HL-60 (cell line): Measurements from ENCODE around the gene CHRNB1.

Source experiments
- CTCF ChIP-seq: IDR thresholded peaks from one replicate; pipeline ENCODE4 v1.5.1; 2011; ENCODE audit warnings: low read length, control low read depth, inconsistent platforms; ENCODE audit not compliant: insufficient read depth
- POLR2AphosphoS5 ChIP-seq: IDR thresholded peaks from 2 replicates; pipeline ENCODE4 v1.6.1; 2012; ENCODE audit warnings: low read depth
- REST ChIP-seq: IDR thresholded peaks from 2 replicates; pipeline ENCODE4 v1.6.1; 2012; ENCODE audit warnings: low read depth; ENCODE audit not compliant: insufficient replicate concordance
- SPI1 ChIP-seq: IDR thresholded peaks from 2 replicates; pipeline ENCODE4 v1.6.1; 2012; ENCODE audit warnings: low read depth, mild to moderate bottlenecking, borderline replicate concordance

- TF ChIP-seq CTCF, result no peak
- no peak for TF ChIP-seq POLR2AphosphoS5
- TF ChIP-seq SPI1, result no peak
- no peak for TF ChIP-seq REST
Measured at GRCh38 chr17:7448461-7448860, 3.6 kb downstream of the CHRNB1 start.
